GM06990 (cell line): ENCODE data around the gene SP140L.
"Not testable (repeated sequence)": the region's sequence is repeated elsewhere in the genome, so short reads cannot be mapped to it uniquely, and the experiment has no call there.

ENCODE experiments used
- DNase-seq: peaks from one replicate; pipeline ENCODE4 v3.0.0-alpha.2; 2011; ENCODE audit not compliant: insufficient read length; ENCODE audit errors: extremely low read depth
- H3K27me3 ChIP-seq: replicated peaks from 2 replicates; pipeline ENCODE4 v1.6.0; 2011; ENCODE audit warnings: low read length; ENCODE audit not compliant: control insufficient read depth, insufficient read depth
- H3K36me3 ChIP-seq: 2 replicates; pipeline ENCODE4 v1.5.1; 2011; ENCODE audit warnings: low read length; ENCODE audit not compliant: control insufficient read depth, insufficient read depth
- H3K4me3 ChIP-seq: replicated peaks from 2 replicates; pipeline ENCODE4 v1.5.1; 2011; ENCODE audit warnings: low read depth, mild to moderate bottlenecking, control low read depth, low read length
- CTCF ChIP-seq: IDR thresholded peaks from 2 replicates; pipeline ENCODE4 v1.5.1; 2011; ENCODE audit warnings: low read length, control low read depth, mild to moderate bottlenecking, inconsistent platforms; ENCODE audit not compliant: insufficient read depth, poor library complexity, severe bottlenecking

The SP140L gene

GRCh38 chr2:230328155-230328458 is 1.1 kb downstream of the SP140L start:
- H3K27me3 ChIP-seq: no peaks in the 10 kb centered on the region
- DNase-seq: no peak
- TF ChIP-seq CTCF: no peak
- peak overlapping the region; percentile 69 for H3K4me3 ChIP-seq
- no peaks in the 10 kb centered on the region for H3K36me3 ChIP-seq

GRCh38 chr2:230329946-230330605 is 3.1 kb downstream of the SP140L start:
- H3K4me3 ChIP-seq: no peak overlapping the region
- no peak for TF ChIP-seq CTCF
- no peak for DNase-seq
- no peaks in the 10 kb centered on the region for H3K27me3 ChIP-seq
- H3K36me3 ChIP-seq: no peaks in the 10 kb centered on the region

- no peak for DNase-seq
Observed at GRCh38 chr2:230330725-230331124, 3.7 kb downstream of the SP140L start.

GRCh38 chr2:230335461-230335863 is 8.5 kb downstream of the SP140L start:
- no peak overlapping the region for H3K4me3 ChIP-seq
- DNase-seq: no peak
- no peak for TF ChIP-seq CTCF
- H3K27me3 ChIP-seq: no peaks in the 10 kb centered on the region
- H3K36me3 ChIP-seq: 0 out of 2 replicates have a peak, but pooled peaks cover 3% of the 10 kb centered on the region

More at GRCh38 chr2:230330725-230331124, 3.7 kb downstream of the SP140L start:
- no peaks in the 10 kb centered on the region for H3K27me3 ChIP-seq
- TF ChIP-seq CTCF: no peak
- H3K4me3 ChIP-seq: no peak overlapping the region
- 0 out of 2 replicates have a peak, but pooled peaks cover 1% of the 10 kb centered on the region for H3K36me3 ChIP-seq

GRCh38 chr2:230335864-230336506 is 9.0 kb downstream of the SP140L start:
- Histone ChIP-seq H3K36me3 (0 out of 2 replicates have a peak, but pooled peaks cover 3% of the 10 kb centered on the region), H3K4me3 (no peak overlapping the region), H3K27me3 (no peaks in the 10 kb centered on the region)
- TF ChIP-seq CTCF: no peak
- DNase-seq: no peak

GRCh38 chr2:230341936-230342528 is 15.0 kb downstream of the SP140L start:
- not testable (repeated sequence) for H3K4me3 ChIP-seq

GRCh38 chr2:230343041-230343624 is 16.1 kb downstream of the SP140L start:
- not testable (repeated sequence) for DNase-seq, H3K27me3 ChIP-seq, H3K4me3 ChIP-seq, H3K36me3 ChIP-seq

More at GRCh38 chr2:230341936-230342528, 15.0 kb downstream of the SP140L start:
- not testable (repeated sequence) for H3K27me3 ChIP-seq, H3K36me3 ChIP-seq, DNase-seq
